H1 (cell line): ENCODE results near the gene STK32C. TPM values are rescaled to one million over a fixed set of nuclear protein-coding genes. Genes with fewer than 3 reads are reported as not detected.

Experiments
- CHD1 ChIP-seq: IDR thresholded peaks from 2 replicates; pipeline ENCODE4 v1.6.1; 2012; ENCODE audit warnings: low read depth, low read length, improper control_type of control experiment
- JUN ChIP-seq: IDR thresholded peaks from 2 replicates; pipeline ENCODE4 v1.6.1; 2011; ENCODE audit warnings: low read depth, mild to moderate bottlenecking, improper control_type of control experiment, low read length
- RNF2 ChIP-seq: fragments of 200-900, 300-1000 bp; sonication (generic); IDR thresholded peaks from 2 replicates; pipeline ENCODE4 v1.7.1; 2016; ENCODE audit warnings: borderline replicate concordance, low read depth, mild to moderate bottlenecking, antibody characterized with exemption, low read length; ENCODE audit not compliant: poor library complexity, severe bottlenecking; ENCODE audit errors: missing control alignments
- SIX5 ChIP-seq: IDR thresholded peaks from 2 replicates; pipeline ENCODE4 v1.6.1; 2011; ENCODE audit warnings: mild to moderate bottlenecking, low read depth, low read length
- polyA plus RNA-seq, 7 experiments: library from polyadenylated mRNA; depleted of rRNA in 3 of 7; stranded (reverse) in 5 of 7; unstranded in 2 of 7; fragments of >200 nt in 5 of 7; fragments of 200-250 nt in 2 of 7; gene quantifications; 1 replicate in 5 of 7; 2 replicates in 1 of 7; 4 replicates in 1 of 7; pipeline versions ENCODE4 v1.2.1 to v1.2.3, GENCODE V29; 2011 to 2013; ENCODE audit warnings: missing spikeins in 2 of 7, mixed read lengths in 2 of 7
- total RNA-seq: library from RNA; stranded (reverse); fragmentation: NEBNext Ultra II Directional; extraction: Animal tissue kit (Norgen Biotek cat#: 25700); gene quantifications from 2 replicates; pipeline ENCODE4 v1.2.1, GENCODE V29; 2021

STK32C gene
- total and polyA plus RNA-seq, 2 of the 8 experiments (the other 6 are each of a cell fraction or from before 2014, with no cell fraction given): 10.6 to 15.6 TPM

- TF ChIP-seq RNF2 (no peak), CHD1 (no peak), JUN (no peak), SIX5 (no peak)
Measured at GRCh38 chr10:132178672-132179545, 128.8 kb downstream of the STK32C start (continued).
